ENCODE results near the gene C6orf136. TPM values are rescaled to one million over a fixed set of nuclear protein-coding genes. Genes with fewer than 3 reads are reported as not detected.

Gene C6orf136
- total and polyA plus RNA-seq, 9 of the 15 experiments (the other 6 are each of a cell fraction or from before 2014, with no cell fraction given) = 14.1 to 63.1 (median 18.4) TPM

- TF ChIP-seq HOMEZ (CRISPR knock-in tag; IDR thresholded peaks at IDR 0.05) (no peak), NCOA4 (IDR thresholded peaks at IDR 0.05; ENCODE audit: partially characterized antibody) (no peak), USF2 (CRISPR knock-in tag; IDR thresholded peaks at IDR 0.05) (no peak), ZBTB2 (IDR thresholded peaks at IDR 0.05) (no peak), ZNF121 (CRISPR knock-in tag; conservative IDR thresholded peaks at IDR 0.05) (no peak), TRIM25 (IDR thresholded peaks at IDR 0.05; ENCODE audit: borderline replicate concordance) (no peak; the same call in 1 of the 2 replicates), BRD9 (IDR thresholded peaks at IDR 0.05; ENCODE audit: low read depth, partially characterized antibody) (no peak), ZNF57 (CRISPR knock-in tag; IDR thresholded peaks at IDR 0.05) (0 out of 2 replicates have a peak, but pooled peaks have one; percentile 27), CBFA2T2 (conservative IDR thresholded peaks at IDR 0.05) (no peak; the same call in 1 of the 2 replicates), TAF1 (IDR thresholded peaks at IDR 0.05; ENCODE audit: control insufficient read depth, extremely low read depth, insufficient read depth, low read length, severe bottlenecking) (peak; percentile 33), POLR2B (IDR thresholded peaks at IDR 0.05; ENCODE audit: low read depth, partially characterized antibody) (peak; percentile 80), ZFP30 (CRISPR knock-in tag; IDR thresholded peaks at IDR 0.05; ENCODE audit: borderline replicate concordance) (no peak), MCM2 (IDR thresholded peaks at IDR 0.05; ENCODE audit: low read depth) (no peak), NR2C1 (IDR thresholded peaks at IDR 0.05) (no peak), NR2C1 (tag; IDR thresholded peaks at IDR 0.05) (no peak; the same call in 1 of the 2 replicates), ZNF785 (CRISPR knock-in tag; IDR thresholded peaks at IDR 0.05) (no peak), NRF1 (conservative IDR thresholded peaks at IDR 0.05 in 1 of 2, IDR thresholded peaks at IDR 0.05 in 1 of 2) (no peak)
Measured at GRCh38 chr6:30615958-30616810, 30.7 kb upstream of the C6orf136 start (continued).

Measured in K562 (cell line).